HG03060 (cell line): ENCODE results near the gene SYTL1.
"Not testable (repeated sequence)": the region's sequence is repeated elsewhere in the genome, so short reads cannot be mapped to it uniquely, and the experiment has no call there.

Experiments
- ATAC-seq: cut with Tn5 transposase; IDR thresholded peaks from one replicate; pipeline ENCODE4 v1.9.1; 2021; ENCODE audit warnings: low read depth, moderate number of reproducible peaks; ENCODE audit not compliant: unreplicated experiment

The SYTL1 gene

GRCh38 chr1:27381969-27382762 lies 40.3 kb downstream of the SYTL1 start:
- no peak for ATAC-seq

GRCh38 chr1:27383039-27383605 lies 41.3 kb downstream of the SYTL1 start, which contains the start of gene CD164L2:
TSS of gene CD164L2 (minus strand) at chr1:27383333. CDS start at chr1:27383239, 94 bp downstream.
- no peak for ATAC-seq

GRCh38 chr1:27383661-27384060 lies 41.8 kb downstream of the SYTL1 start:
- no peak for ATAC-seq

GRCh38 chr1:27384797-27385196 lies 43.0 kb downstream of the SYTL1 start:
- not testable (repeated sequence) for ATAC-seq

DNA sequence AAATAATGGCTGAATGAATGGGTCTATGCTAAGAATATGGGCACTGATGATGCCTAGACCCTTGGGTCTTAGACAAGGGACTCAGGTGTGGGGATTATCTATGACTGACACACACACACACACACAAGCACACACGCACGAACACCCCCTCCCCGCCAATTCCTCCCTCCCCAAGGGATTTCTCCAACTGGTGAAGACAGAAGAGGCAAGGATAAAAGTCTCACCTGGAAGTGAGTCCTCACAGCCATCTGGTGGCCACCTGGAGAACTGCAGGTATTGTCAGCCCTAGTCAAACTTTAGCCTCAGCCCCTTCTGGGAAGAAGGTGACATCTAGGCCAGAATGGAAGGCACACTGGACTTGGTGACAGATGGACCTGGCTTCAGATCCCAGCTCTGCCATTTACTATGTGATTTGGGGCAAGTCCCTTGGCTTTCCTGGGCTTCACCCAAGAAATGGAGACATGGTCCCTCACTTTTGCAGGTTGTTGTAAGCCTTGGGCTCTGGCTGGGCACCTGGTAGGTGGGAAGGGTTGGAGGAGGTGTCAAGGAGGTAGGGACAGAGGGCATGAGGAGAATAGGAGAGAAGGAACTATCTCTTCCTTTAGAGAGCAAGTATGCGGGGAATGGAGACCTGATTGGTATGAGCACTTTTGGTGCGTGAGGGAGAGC lies 46.6 kb downstream of the SYTL1 start:
- no peak for ATAC-seq

GRCh38 chr1:27391511-27392095 lies 49.8 kb downstream of the SYTL1 start:
- no peak for ATAC-seq

GRCh38 chr1:27392096-27392777 lies 50.4 kb downstream of the SYTL1 start, which contains the start of gene GPR3:
TSS of gene GPR3 (plus strand) at chr1:27392622. CDS start at chr1:27393799, 1,177 bp downstream.
- no peak for ATAC-seq

- ATAC-seq: no peak
These were observed 51.2 kb downstream of the SYTL1 start for GRCh38 chr1:27392778-27393635.

DNA sequence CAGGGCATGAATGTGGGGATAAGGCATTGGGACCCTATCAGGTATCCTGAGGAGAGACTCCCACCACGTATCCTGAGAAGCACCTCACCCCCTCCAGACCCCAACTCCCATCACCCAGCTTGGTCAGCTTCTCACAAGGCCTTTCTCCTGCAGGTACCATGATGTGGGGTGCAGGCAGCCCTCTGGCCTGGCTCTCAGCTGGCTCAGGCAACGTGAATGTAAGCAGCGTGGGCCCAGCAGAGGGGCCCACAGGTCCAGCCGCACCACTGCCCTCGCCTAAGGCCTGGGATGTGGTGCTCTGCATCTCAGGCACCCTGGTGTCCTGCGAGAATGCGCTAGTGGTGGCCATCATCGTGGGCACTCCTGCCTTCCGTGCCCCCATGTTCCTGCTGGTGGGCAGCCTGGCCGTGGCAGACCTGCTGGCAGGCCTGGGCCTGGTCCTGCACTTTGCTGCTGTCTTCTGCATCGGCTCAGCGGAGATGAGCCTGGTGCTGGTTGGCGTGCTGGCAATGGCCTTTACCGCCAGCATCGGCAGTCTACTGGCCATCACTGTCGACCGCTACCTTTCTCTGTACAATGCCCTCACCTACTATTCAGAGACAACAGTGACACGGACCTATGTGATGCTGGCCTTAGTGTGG lies 51.9 kb downstream of the SYTL1 start:
- no peak for ATAC-seq

DNA sequence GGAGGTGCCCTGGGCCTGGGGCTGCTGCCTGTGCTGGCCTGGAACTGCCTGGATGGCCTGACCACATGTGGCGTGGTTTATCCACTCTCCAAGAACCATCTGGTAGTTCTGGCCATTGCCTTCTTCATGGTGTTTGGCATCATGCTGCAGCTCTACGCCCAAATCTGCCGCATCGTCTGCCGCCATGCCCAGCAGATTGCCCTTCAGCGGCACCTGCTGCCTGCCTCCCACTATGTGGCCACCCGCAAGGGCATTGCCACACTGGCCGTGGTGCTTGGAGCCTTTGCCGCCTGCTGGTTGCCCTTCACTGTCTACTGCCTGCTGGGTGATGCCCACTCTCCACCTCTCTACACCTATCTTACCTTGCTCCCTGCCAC lies 52.4 kb downstream of the SYTL1 start:
- no peak for ATAC-seq

DNA sequence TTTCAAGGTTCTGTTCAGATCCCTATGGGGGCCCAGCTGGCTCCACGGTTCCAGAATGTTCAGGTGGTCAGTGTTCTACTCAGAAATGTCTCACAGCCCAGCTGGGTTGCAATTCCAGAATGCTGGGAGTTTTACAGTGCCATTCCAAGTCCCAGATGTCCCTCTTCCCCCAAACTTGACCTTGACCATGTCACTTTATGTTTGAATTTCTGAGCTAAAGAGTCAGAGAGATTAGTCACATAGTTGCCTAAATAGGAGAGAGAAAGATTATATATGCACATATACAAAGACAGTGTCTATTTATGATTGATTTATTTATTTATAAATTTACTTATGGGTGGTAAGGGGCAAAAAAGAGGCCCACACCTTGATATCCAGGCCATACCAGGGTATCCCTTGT lies 53.1 kb downstream of the SYTL1 start:
- no peak for ATAC-seq

GRCh38 chr1:27395441-27396195 lies 53.8 kb downstream of the SYTL1 start:
- no peak for ATAC-seq

DNA sequence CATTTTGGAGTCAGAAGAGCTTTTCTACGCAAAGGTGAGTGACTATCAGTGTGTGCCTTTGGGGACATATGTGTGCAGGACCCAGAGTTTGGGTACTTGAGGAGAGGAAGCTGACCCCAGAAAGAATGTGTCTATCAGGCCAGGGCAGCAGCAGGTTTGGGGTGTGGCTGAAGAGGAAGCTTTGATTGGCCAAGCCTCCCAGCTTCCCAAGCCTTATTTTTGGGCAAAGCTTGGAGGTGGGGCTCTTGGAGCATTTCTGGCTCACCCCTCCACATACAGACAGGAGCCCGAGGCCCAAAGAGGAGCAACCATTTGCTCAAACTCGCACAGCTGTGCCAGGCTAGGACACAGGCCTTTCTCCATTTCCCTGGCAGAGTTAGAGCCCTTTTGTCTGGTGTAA lies 55.3 kb downstream of the SYTL1 start:
- no peak for ATAC-seq

DNA sequence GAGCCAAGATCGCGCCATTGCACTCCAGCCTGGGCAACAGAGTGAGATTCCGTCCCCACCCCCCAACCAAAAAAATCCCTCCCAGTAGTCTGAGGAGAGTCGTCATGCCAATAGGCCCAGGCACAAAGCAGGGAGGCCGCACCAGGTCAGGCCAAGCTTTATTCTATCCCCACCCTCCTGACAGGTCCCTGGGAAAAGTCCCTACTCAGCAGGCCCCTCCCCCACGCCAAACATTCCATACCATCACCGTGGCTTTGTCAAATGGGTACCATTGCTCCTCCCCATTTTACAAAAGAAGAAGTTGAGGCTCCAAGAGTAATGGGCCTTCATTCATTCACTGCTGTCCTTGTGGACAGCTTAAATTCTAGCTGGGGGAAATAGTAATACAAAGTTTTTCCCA lies 55.9 kb downstream of the SYTL1 start:
- no peak for ATAC-seq

- no peak for ATAC-seq
These were observed 56.8 kb downstream of the SYTL1 start for GRCh38 chr1:27398405-27399149.

DNA sequence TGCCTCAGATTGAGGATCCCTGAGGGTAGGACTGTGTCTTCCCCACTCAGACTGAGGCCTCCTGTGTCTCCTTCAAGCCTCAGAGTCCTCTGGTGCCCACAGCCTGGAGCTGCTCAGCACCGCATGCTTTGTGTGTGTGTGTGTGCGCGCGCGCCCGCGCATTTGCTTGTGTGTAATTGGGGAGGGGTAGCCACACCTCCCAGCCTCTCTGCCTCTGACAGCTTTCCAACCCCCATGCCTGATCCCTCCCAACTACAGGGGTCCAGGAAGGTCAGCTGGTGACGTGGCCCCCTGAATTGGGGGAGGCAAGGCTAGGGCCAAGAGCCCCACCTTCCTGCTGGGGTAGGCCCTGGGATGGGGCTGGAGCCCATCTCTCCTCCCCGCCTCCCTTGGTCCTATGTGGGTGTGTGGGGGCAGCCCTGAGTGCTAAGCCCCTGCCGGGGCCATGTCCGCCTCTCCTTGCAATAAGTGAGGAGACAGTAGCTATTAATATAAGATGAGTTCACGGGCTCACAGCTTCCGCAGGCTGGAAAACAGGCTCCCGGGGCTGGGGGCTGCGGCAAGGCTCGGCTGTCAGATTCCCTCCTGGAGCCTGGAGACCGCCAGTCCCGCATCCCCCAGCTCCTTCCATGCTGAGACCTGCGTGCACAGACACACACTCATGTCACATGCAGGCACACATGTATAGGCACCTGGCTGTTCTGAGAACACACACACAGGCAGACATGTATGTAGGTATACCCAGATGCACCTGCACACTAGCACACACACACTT lies 57.6 kb downstream of the SYTL1 start:
- ATAC-seq: no peak
